ENCODE measurements around the gene VEGFA.

The VEGFA gene

GRCh38 chr6:43759136-43759906, 10.7 kb upstream of the VEGFA start:
- no peak for DNase-seq (ENCODE audit: low read depth)

DNA sequence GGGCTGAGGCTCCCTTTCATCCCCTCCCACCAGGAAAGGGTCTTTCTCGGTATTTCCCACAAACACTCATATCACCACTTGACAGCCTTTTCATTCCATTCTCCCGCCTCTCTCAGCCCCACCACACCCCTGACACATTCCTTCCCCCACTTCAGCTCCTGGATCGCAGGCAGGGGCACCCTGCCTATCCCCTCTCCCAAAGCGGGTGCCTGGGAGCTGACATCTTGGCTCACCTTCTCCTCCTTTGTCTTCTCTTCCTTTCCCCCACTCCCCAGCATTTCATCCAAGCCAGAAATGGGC, 10.2 kb upstream of the VEGFA start:
- DNase-seq (ENCODE audit: low read depth): no peak

- DNase-seq (ENCODE audit: low read depth): no peak
These were observed 9.5 kb upstream of the VEGFA start for GRCh38 chr6:43760210-43761168.

GRCh38 chr6:43761666-43762409, 8.2 kb upstream of the VEGFA start:
- no peak for DNase-seq (ENCODE audit: low read depth)

- no peak for DNase-seq (ENCODE audit: low read depth)
These were observed 7.6 kb upstream of the VEGFA start for GRCh38 chr6:43762410-43762768.

GRCh38 chr6:43762966-43763695, 6.9 kb upstream of the VEGFA start:
- DNase-seq (ENCODE audit: low read depth): no peak

DNA sequence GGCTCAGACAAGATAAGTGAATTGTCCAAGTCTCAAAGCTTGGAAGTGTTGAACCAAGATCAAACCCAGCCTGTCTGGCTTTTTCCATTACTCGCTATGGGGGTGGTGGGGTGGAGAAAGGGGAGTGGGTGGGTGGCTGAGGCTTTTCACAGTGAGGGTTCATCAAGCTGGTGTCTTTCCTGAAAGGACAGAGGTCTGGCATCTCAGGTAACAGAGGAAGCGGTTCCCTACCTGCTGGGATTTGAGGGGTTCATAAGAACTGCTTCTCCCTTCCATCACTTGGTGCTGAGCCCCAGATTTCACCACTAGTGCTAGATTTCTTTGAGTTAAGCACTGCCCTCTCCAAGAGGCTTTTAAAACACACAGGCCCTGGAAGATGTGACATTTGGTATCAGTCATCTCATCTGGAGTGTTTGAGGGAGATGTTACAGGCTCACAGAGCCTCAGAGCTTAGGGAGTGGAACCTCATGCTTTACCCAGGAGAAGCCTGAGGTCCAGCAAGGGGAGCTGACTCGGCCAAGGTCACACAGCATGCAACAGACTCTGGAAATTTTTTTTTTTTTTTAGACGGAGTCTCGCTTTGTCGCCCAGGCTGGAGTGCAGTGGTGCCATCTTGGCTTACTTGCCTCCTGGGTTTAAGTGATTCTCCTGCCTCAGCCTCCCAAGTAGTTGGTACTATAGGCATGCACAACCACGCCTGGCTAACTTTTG, 6.0 kb upstream of the VEGFA start:
- no peak for DNase-seq (ENCODE audit: low read depth)

- DNase-seq (ENCODE audit: low read depth): no peak
These were observed 5.2 kb upstream of the VEGFA start for GRCh38 chr6:43764772-43765171.

DNA sequence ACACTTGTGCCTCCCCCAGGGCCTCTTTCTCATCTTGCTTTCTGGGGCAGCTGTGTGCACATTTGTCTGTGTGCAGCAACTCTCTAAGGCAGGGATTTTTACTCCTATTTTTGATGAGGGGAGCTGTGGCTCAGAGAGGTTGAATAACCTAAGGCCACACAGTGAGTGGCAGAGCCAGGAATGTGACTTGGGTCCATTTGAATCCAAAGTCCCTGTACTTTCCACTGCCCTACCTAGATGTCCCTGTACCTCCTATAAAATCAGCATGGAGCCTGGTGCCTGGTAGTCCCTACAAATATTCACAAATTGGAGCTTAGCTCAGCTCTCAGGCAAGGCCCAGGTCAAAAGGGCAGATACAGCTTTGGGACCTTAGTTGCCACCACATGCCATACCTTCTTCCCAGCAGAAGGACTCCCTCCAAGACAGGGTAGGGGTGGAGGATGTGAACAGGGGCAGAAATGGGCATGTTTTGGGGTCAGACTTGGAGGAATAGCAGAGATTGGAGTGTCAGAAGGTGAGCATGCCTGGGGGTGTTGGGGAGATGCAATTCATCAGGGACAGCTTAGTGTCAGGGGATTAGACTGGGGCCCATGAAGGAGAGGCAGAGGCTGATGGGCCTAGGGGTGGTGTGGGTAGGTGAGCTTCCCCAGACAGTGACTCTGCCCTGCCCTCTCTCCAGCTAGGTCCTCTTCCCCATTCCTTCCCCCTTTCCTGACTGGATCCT, 4.1 kb upstream of the VEGFA start:
- DNase-seq (ENCODE audit: low read depth): no peak

GRCh38 chr6:43766500-43766853, 3.5 kb upstream of the VEGFA start:
- DNase-seq (ENCODE audit: low read depth): no peak

DNA sequence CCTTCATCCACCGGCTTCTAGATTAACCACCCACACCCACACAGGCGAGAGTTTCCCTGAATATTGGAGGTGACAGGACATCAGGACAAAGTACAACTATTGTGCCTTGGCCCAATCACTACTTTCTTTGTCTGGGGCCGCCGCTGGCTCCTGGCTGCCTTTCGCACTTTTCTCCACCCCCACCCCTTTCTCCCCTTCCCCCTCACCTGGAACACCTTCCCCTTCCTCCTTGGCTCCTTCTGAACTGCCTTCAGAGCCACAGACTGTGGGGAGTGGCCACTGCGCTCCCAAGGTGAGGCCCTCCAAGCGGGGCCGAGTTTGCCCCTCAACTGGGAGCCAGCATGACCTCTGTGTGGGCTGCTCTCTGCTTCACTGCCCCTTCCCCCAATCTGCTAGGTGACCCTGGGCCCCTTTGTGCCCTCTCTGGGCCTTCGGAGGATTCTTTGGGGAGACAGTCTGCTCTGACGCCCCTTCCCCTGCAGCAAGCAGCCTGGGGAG, 3.0 kb upstream of the VEGFA start:
- no peak for DNase-seq (ENCODE audit: low read depth)

GRCh38 chr6:43767553-43768505, 2.2 kb upstream of the VEGFA start:
- no peak for DNase-seq (ENCODE audit: low read depth)

GRCh38 chr6:43768506-43768860, 1.5 kb upstream of the VEGFA start:
- no peak for DNase-seq (ENCODE audit: low read depth)

- no peak for DNase-seq (ENCODE audit: low read depth)
These were observed 957 bp upstream of the VEGFA start for GRCh38 chr6:43768983-43769525.

GRCh38 chr6:43770372-43771209, 580 bp downstream of the VEGFA start:
- no peak for DNase-seq (ENCODE audit: low read depth)

DNA sequence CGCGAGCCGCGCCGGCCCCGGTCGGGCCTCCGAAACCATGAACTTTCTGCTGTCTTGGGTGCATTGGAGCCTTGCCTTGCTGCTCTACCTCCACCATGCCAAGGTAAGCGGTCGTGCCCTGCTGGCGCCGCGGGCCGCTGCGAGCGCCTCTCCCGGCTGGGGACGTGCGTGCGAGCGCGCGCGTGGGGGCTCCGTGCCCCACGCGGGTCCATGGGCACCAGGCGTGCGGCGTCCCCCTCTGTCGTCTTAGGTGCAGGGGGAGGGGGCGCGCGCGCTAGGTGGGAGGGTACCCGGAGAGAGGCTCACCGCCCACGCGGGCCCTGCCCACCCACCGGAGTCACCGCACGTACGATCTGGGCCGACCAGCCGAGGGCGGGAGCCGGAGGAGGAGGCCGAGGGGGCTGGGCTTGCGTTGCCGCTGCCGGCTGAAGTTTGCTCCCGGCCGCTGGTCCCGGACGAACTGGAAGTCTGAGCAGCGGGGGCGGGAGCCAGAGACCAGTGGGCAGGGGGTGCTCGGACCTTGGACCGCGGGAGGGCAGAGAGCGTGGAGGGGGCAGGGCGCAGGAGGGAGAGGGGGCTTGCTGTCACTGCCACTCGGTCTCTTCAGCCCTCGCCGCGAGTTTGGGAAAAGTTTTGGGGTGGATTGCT, 1.3 kb downstream of the VEGFA start:
- DNase-seq (ENCODE audit: low read depth): no peak

DNA sequence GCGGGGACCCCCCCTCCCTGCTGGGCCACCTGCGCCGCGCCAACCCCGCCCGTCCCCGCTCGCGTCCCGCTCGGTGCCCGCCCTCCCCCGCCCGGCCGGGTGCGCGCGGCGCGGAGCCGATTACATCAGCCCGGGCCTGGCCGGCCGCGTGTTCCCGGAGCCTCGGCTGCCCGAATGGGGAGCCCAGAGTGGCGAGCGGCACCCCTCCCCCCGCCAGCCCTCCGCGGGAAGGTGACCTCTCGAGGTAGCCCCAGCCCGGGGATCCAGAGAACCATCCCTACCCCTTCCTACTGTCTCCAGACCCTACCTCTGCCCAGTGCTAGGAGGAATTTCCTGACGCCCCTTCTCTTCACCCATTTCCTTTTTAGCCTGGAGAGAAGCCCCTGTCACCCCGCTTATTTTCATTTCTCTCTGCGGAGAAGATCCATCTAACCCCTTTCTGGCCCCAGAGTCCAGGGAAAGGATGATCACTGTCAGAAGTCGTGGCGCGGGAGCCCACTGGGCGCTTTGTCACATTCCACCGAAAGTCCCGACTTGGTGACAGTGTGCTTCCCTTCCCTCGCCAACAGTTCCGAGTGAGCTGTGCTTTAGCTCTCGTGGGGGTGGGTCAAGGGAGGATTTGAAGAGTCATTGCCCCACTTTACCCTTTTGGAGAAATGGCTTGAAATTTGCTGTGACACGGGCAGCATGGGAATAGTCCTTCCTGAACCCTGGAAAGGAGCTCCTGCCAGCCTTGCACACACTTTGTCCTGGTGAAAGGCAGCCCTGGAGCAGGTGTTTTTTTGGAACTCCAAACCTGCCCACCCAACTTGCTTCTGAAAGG, 2.1 kb downstream of the VEGFA start:
- no peak for DNase-seq (ENCODE audit: low read depth)
